GM12873 (cell line): ENCODE measurements around the gene SAMM50.

ENCODE experiments used
- CTCF ChIP-seq: IDR thresholded peaks from 2 replicates; pipeline ENCODE4 v1.5.1; 2012; ENCODE audit warnings: low read depth, mild to moderate bottlenecking, moderate library complexity, low read length, control low read depth; ENCODE audit not compliant: insufficient read depth; ENCODE audit errors: missing control alignments

Gene SAMM50

GRCh38 chr22:44045145-44045544 lies 89.9 kb downstream of the SAMM50 start:
- TF ChIP-seq CTCF, result no peak
